IMR-90 (cell line): ENCODE measurements around the gene STRA8. TPM values are rescaled to one million over a fixed set of nuclear protein-coding genes. Genes with fewer than 3 reads are reported as not detected.

Source experiments
- ATAC-seq: fragments of 200-7000 bp; cut with Tn5 transposase; 2 replicates; pipeline ENCODE4 v1.9.1; 2020; ENCODE audit warnings: low read depth, mild to moderate bottlenecking, moderate library complexity
- BruUV-seq: library from RNA; stranded (reverse); fragments of 400-500 nt; replicated peaks from 2 replicates; lab custom pipeline; 2021; lab: Mats Ljungman, UMichigan
- CTCF ChIA-PET: fragments of 300-600 bp; formaldehyde crosslinking; extraction: SDS; loops from one replicate; lab custom pipeline; 2021; ENCODE audit warnings: antibody characterized with exemption; lab: Yijun Ruan, JAX
- POLR2A ChIA-PET: fragments of 300-600 bp; sonication (Branson Sonifier 250); formaldehyde crosslinking; loops from one replicate; lab custom pipeline; 2022; ENCODE audit warnings: antibody characterized with exemption; ENCODE audit not compliant: unreplicated experiment; lab: Charles Lee
- DNase-seq: peaks from one replicate; pipeline ENCODE4 v3.0.0; 2013
- H2AFZ ChIP-seq: replicated peaks from 2 replicates; pipeline ENCODE3; 2013; ENCODE audit warnings: low read length, mild to moderate bottlenecking; ENCODE audit not compliant: poor library complexity
- H2AK5ac ChIP-seq: 2 replicates; pipeline ENCODE4 v1.6.1; 2013; ENCODE audit warnings: low read depth, low read length, inconsistent platforms
- H2AK9ac ChIP-seq: replicated peaks from 2 replicates; pipeline ENCODE3; 2013; ENCODE audit warnings: mild to moderate bottlenecking, low read depth, low read length, moderate library complexity; ENCODE audit not compliant: poor library complexity
- H2BK120ac ChIP-seq: 2 replicates; pipeline ENCODE4 v1.6.1; 2013; ENCODE audit warnings: low read depth, low read length, inconsistent platforms
- H2BK15ac ChIP-seq: 3 replicates; pipeline ENCODE4 v1.6.1; 2013; ENCODE audit warnings: low read depth, low read length, inconsistent platforms
- H2BK20ac ChIP-seq: 2 replicates; pipeline ENCODE4 v1.6.1; 2013; ENCODE audit warnings: low read depth, mild to moderate bottlenecking, inconsistent platforms, low read length, moderate library complexity
- H2BK5ac ChIP-seq: 2 replicates; pipeline ENCODE4 v1.6.1; 2013; ENCODE audit warnings: mild to moderate bottlenecking, low read depth, low read length, inconsistent platforms; ENCODE audit not compliant: poor library complexity, severe bottlenecking
- H3K14ac ChIP-seq: replicated peaks from 2 replicates; pipeline ENCODE4 v1.6.1; 2013; ENCODE audit warnings: low read depth, low read length, inconsistent platforms
- H3K18ac ChIP-seq: 2 replicates; pipeline ENCODE4 v1.6.1; 2013; ENCODE audit warnings: low read depth, low read length, control low read depth
- H3K23ac ChIP-seq: 2 replicates; pipeline ENCODE4 v1.6.1; 2013; ENCODE audit warnings: low read depth, low read length, inconsistent platforms
- H3K27ac ChIP-seq: 2 replicates; pipeline ENCODE4 v1.5.1; 2013; ENCODE audit warnings: mild to moderate bottlenecking, control low read depth, low read length; ENCODE audit not compliant: insufficient read depth
- H3K27me3 ChIP-seq: 2 replicates; pipeline ENCODE4 v1.6.1; 2013; ENCODE audit warnings: low read length; ENCODE audit not compliant: control insufficient read depth, insufficient read depth
- H3K36me3 ChIP-seq: 2 replicates; pipeline ENCODE4 v1.6.1; 2013; ENCODE audit warnings: low read length, mixed read lengths; ENCODE audit not compliant: control insufficient read depth, insufficient read depth
- H3K4ac ChIP-seq: 2 replicates; pipeline ENCODE4 v1.6.1; 2013; ENCODE audit warnings: low read depth, low read length, inconsistent platforms
- H3K4me1 ChIP-seq: 2 replicates; pipeline ENCODE4 v1.6.1; 2013; ENCODE audit warnings: low read length, mixed read lengths; ENCODE audit not compliant: control insufficient read depth, insufficient read depth
- H3K4me2 ChIP-seq: 2 replicates; pipeline ENCODE4 v1.6.1; 2013; ENCODE audit warnings: low read depth, mild to moderate bottlenecking, control low read depth, low read length, moderate library complexity
- H3K4me3 ChIP-seq: 2 replicates; pipeline ENCODE4 v1.5.1; 2013; ENCODE audit warnings: low read depth, mild to moderate bottlenecking, control low read depth, low read length, moderate library complexity; ENCODE audit not compliant: insufficient read depth
- H3K56ac ChIP-seq: 2 replicates; pipeline ENCODE4 v1.6.1; 2013; ENCODE audit warnings: low read length, inconsistent platforms; ENCODE audit not compliant: insufficient read depth; ENCODE audit errors: extremely low read depth
- H3K79me1 ChIP-seq, 2 experiments: 2 replicates each; pipeline ENCODE4 v1.6.1; 2013; ENCODE audit warnings: low read length in 2 of 2, inconsistent platforms in 1 of 2, low read depth in 1 of 2
- H3K9ac ChIP-seq: 2 replicates; pipeline ENCODE4 v1.6.1; 2013; ENCODE audit warnings: low read depth, low read length, control low read depth
- H3K9me1 ChIP-seq: 2 replicates; pipeline ENCODE4 v1.6.1; 2013; ENCODE audit warnings: low read length, inconsistent platforms; ENCODE audit not compliant: insufficient read depth
- H3K9me3 ChIP-seq: 2 replicates; pipeline ENCODE4 v1.6.1; 2013; ENCODE audit warnings: low read length; ENCODE audit not compliant: control insufficient read depth, insufficient read depth
- H4K20me1 ChIP-seq: 2 replicates; pipeline ENCODE4 v1.6.1; 2013; ENCODE audit warnings: low read length, inconsistent platforms; ENCODE audit not compliant: insufficient read depth
- H4K5ac ChIP-seq: 2 replicates; pipeline ENCODE4 v1.6.1; 2013; ENCODE audit warnings: mild to moderate bottlenecking, low read depth, low read length, control low read depth
- H4K8ac ChIP-seq, 2 experiments: 2 replicates each; pipeline ENCODE4 v1.6.1; 2013; ENCODE audit warnings: low read depth in 2 of 2, low read length in 2 of 2, control low read depth in 1 of 2, inconsistent platforms in 1 of 2
- H4K91ac ChIP-seq: 2 replicates; pipeline ENCODE4 v1.6.1; 2013; ENCODE audit warnings: low read depth, low read length, inconsistent platforms; ENCODE audit not compliant: insufficient read depth
- BHLHE40 ChIP-seq: fragments of 150-350 bp; IDR thresholded peaks from 2 replicates; pipeline ENCODE4 v1.6.1; 2016; ENCODE audit warnings: mild to moderate bottlenecking, low read depth, low read length
- CEBPB ChIP-seq: IDR thresholded peaks from 2 replicates; pipeline ENCODE4 v1.6.1; 2012; ENCODE audit warnings: low read depth, low read length, improper control_type of control experiment
- CHD1 ChIP-seq: IDR thresholded peaks from 2 replicates; pipeline ENCODE4 v1.6.1; 2012; ENCODE audit warnings: low read depth, low read length, improper control_type of control experiment
- CTCF ChIP-seq: conservative IDR thresholded peaks from 2 replicates; pipeline ENCODE4 v1.5.1; 2012; ENCODE audit warnings: mild to moderate bottlenecking, low read depth, low read length, improper control_type of control experiment
- ELK1 ChIP-seq: fragments of 150-350 bp; IDR thresholded peaks from 2 replicates; pipeline ENCODE4 v1.6.1; 2016; ENCODE audit warnings: low read depth, mild to moderate bottlenecking, low read length, moderate library complexity, borderline replicate concordance
- FOS ChIP-seq: fragments of 150-350 bp; IDR thresholded peaks from 2 replicates; pipeline ENCODE4 v1.6.1; 2016; ENCODE audit warnings: low read depth, low read length
- MAFK ChIP-seq: IDR thresholded peaks from 2 replicates; pipeline ENCODE4 v1.6.1; 2012; ENCODE audit warnings: low read depth, low read length, improper control_type of control experiment
- MAZ ChIP-seq: IDR thresholded peaks from 2 replicates; pipeline ENCODE4 v1.6.1; 2012; ENCODE audit warnings: low read depth, mild to moderate bottlenecking, low read length, improper control_type of control experiment, moderate library complexity, borderline replicate concordance
- MXI1 ChIP-seq: IDR thresholded peaks from 2 replicates; pipeline ENCODE4 v1.6.1; 2012; ENCODE audit warnings: low read depth, mild to moderate bottlenecking, low read length, moderate library complexity, borderline replicate concordance
- NFE2L2 ChIP-seq: fragments of 150-350 bp; IDR thresholded peaks from 2 replicates; pipeline ENCODE4 v1.6.1; 2016; ENCODE audit warnings: low read depth, mild to moderate bottlenecking, low read length
- POLR2A ChIP-seq: IDR thresholded peaks from 2 replicates; pipeline ENCODE4 v1.6.1; 2012; ENCODE audit warnings: mild to moderate bottlenecking, low read depth, low read length
- RAD21 ChIP-seq: IDR thresholded peaks from 2 replicates; pipeline ENCODE4 v1.6.1; 2012; ENCODE audit warnings: low read length, improper control_type of control experiment
- RCOR1 ChIP-seq: IDR thresholded peaks from 2 replicates; pipeline ENCODE4 v1.6.1; 2012; ENCODE audit warnings: mild to moderate bottlenecking, low read length, improper control_type of control experiment; ENCODE audit not compliant: insufficient replicate concordance
- RFX5 ChIP-seq: IDR thresholded peaks from 2 replicates; pipeline ENCODE4 v1.8.0; 2012; ENCODE audit warnings: low read depth, mild to moderate bottlenecking, low read length, moderate library complexity
- SMC3 ChIP-seq: fragments of 150-350 bp; IDR thresholded peaks from 2 replicates; pipeline ENCODE4 v1.6.1; 2016; ENCODE audit warnings: low read depth, mild to moderate bottlenecking, antibody characterized with exemption, low read length, moderate library complexity
- USF2 ChIP-seq: fragments of 150-350 bp; IDR thresholded peaks from 2 replicates; pipeline ENCODE4 v1.6.1; 2017; ENCODE audit warnings: mild to moderate bottlenecking, antibody characterized with exemption, low read length, low read depth
- WGBS, 2 experiments: methylation state at CpG; one replicate each; pipeline versions ENCODE4 v1.1.5 to v1.1.7; 2013; ENCODE audit warnings: missing lambda C conversion rate in 2 of 2; ENCODE audit not compliant: insufficient read length in 1 of 2; ENCODE audit errors: extremely low coverage in 2 of 2; 5-methylcytosine and 5-hydroxymethylcytosine counted together
- dilution Hi-C: fragments of 300-500 bp; cut with HindIII; formaldehyde crosslinking; loops from one replicate; pipeline ENCODE4 v1.14.3; 2018; ENCODE audit warnings: low sequenced_read_pairs; ENCODE audit not compliant: unreplicated experiment
- in situ Hi-C: fragments of 300-500 bp; cut with MboI; formaldehyde crosslinking; loops from 3 replicates; pipeline ENCODE4 v1.14.3; 2019; ENCODE audit warnings: low sequenced_read_pairs, inconsistent platforms, mixed read lengths
- intact Hi-C: fragments of 100-400 bp; cut with micrococcal nuclease; formaldehyde crosslinking; loops from 2 replicates; pipeline ENCODE4 v1.10.0; 2022
- polyA plus RNA-seq, 3 experiments: library from polyadenylated mRNA; depleted of rRNA; stranded (reverse); fragments of >200 nt; gene quantifications; 2 replicates each; pipeline ENCODE4 v1.2.3, GENCODE V29; 2012; ENCODE audit warnings: low replicate concordance in 1 of 3
- total RNA-seq: library from RNA; depleted of rRNA; stranded (reverse); fragments of >200 nt; gene quantifications from 2 replicates; pipeline ENCODE4 v1.2.3, GENCODE V29; 2012

STRA8 gene
- total and polyA plus RNA-seq, 2 of the 4 experiments (the other 2 are of a cell fraction), result not detected

GRCh38 chr7:135195968-135196629 lies 37.5 kb upstream of the STRA8 start:
- ATAC-seq (no peak), DNase-seq (no peak)
- Histone ChIP-seq H3K4me1 (peaks cover 13% of the 10 kb centered on the region), H3K9me1 (peaks cover 9% of the 10 kb centered on the region), H3K4me2 (no peak overlapping the region), H2BK5ac (no peak overlapping the region), H3K56ac (no peak overlapping the region), H4K8ac (no peak overlapping the region), H2BK120ac (no peak overlapping the region), H3K4ac (no peak overlapping the region), H2BK15ac (no peak overlapping the region), H4K5ac (no peak overlapping the region), H2AFZ (no peak overlapping the region), H3K9ac (no peak overlapping the region), H3K23ac (no peak overlapping the region), H3K79me1 (peaks cover 0 to 11% of the 10 kb centered on the region in 2 experiments; a peak in 2 of 4 replicates), H2AK5ac (no peak overlapping the region), H3K9me3 (no peaks in the 10 kb centered on the region), H3K18ac (no peak overlapping the region), H3K27ac (no peak overlapping the region), H3K14ac (no peak overlapping the region), H4K91ac (no peak overlapping the region), H3K27me3 (no peaks in the 10 kb centered on the region), H3K4me3 (no peak overlapping the region), H2AK9ac (no peak overlapping the region), H3K36me3 (peaks cover 19% of the 10 kb centered on the region), H4K20me1 (no peaks in the 10 kb centered on the region), H2BK20ac (no peak overlapping the region)
- no TSS peak for BruUV-seq
- TF ChIP-seq POLR2A, result no peak
- no peak for TF ChIP-seq MAFK
- no peak for TF ChIP-seq SMC3
- no peak for TF ChIP-seq USF2
- TF ChIP-seq CTCF, result no peak
- no peak for TF ChIP-seq ELK1
- TF ChIP-seq RFX5, result no peak
- TF ChIP-seq NFE2L2, result no peak
- TF ChIP-seq BHLHE40, result no peak
- no peak for TF ChIP-seq FOS
- TF ChIP-seq MAZ, result no peak
- TF ChIP-seq MXI1, result no peak
- no peak for TF ChIP-seq RAD21
- no peak for TF ChIP-seq CHD1
- TF ChIP-seq RCOR1, result no peak
- no peak for TF ChIP-seq CEBPB
- in situ Hi-C loops, result no loop called here
- dilution Hi-C loops, result no loop called here
- intact Hi-C loops, result no loop called here
- POLR2A ChIA-PET, result no interaction called here
- CTCF ChIA-PET, result no interaction called here
- whole genome bisulfite sequencing, 2 experiments, result 95% methylated on average over 4 of the region's 14 CpGs; no CpG with 5 or more reads in 1 of the 2 experiments
